NCI-H2196 treated with DMSO at 0.1 percent for 48 hours (cell line): ENCODE data around the gene EP400.

Source experiments
- DNase-seq: peaks from one replicate; lab custom pipeline; 2025; ENCODE audit not compliant: unreplicated experiment; lab: John Stamatoyannopoulos, UW

EP400 gene

DNA sequence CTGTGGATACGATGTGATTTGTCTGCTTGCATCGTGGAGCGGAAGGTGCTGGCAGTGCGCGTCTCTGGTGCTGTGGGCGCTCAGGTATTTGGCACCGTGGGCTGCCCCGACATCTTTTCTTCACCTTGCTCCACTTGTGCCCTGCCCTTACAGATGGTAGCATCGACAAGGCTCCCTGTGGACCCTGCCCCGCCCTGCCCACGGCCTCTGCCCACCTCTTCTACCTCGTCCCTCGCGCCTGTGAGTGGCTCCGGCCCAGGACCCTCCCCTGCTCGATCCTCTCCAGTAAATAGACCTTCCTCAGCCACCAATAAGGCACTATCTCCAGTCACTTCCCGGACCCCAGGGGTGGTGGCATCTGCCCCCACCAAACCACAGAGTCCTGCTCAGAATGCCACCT is 36.6 kb downstream of the EP400 start:
- no peak for DNase-seq

- DNase-seq = no peak
Measured at GRCh38 chr12:131986910-131987309, 37.2 kb downstream of the EP400 start.

- DNase-seq = no peak
Measured at GRCh38 chr12:131987552-131987951, 37.8 kb downstream of the EP400 start.

DNA sequence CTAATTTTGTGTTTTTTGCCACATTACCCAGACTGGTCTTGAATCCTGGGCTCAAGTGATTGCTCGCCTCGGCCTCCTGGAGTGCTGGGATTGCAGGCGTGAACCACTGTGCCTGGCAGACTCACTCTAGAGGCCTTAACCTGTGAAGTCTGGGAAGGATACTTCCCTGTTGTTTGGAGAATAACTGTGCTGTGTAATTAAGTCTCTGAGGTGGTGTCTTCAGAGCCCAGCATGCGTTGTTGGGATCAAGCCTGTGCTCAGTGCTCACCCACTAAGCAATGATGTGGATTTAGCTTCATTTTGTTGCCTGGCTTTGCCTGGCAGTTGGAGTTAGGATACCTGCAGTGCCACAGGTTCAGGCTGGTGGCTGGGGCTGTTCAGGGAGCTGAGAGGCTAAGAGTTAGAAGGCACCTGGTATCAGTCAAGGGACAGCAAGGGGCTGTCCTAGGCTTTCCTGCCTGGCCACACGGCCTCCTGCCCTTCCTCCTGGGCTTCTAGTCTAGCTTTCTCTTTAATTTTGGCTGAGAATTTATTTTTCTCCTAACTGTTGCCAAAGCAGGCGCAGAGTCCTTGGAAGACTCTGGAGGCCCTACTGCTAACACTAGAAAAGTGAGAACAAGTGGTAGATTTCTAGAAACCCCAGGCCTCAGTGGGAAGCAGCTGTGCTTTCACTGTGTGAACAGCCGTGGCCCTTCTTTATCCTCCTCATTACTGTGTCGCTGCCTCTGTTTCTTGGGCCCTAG is 38.5 kb downstream of the EP400 start:
- no peak for DNase-seq

GRCh38 chr12:131989021-131989420 is 39.3 kb downstream of the EP400 start:
- no peak for DNase-seq

GRCh38 chr12:131990066-131990979 is 40.6 kb downstream of the EP400 start:
- DNase-seq = no peak

- no peak for DNase-seq
Measured at GRCh38 chr12:131990980-131991305, 41.2 kb downstream of the EP400 start.

- DNase-seq = no peak
Measured at GRCh38 chr12:131991816-131992430, 42.2 kb downstream of the EP400 start.

DNA sequence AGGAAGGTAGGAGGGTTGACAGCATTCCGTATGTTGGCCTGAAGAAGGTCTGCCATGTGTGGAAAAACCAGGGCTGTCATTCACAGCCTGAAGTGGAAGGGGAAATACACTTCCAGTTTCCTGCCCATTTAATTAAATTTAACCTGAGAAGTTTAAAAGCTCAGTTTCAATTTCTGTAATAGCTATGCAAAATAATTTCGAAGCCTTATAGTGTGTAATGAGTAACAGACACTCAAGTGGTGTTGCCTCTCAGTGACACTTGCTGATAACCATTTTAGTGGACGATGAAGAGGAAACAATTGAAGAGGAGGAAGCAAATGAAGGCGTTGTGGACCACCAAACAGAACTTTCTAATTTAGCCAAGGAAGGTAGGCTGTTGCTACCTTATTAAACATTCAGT is 44.8 kb downstream of the EP400 start:
- DNase-seq = no peak

- DNase-seq = no peak
Measured at GRCh38 chr12:132000286-132000872, 50.6 kb downstream of the EP400 start.

- no peak for DNase-seq
Measured at GRCh38 chr12:132003846-132004245, 54.1 kb downstream of the EP400 start.

- DNase-seq = no peak
Measured at GRCh38 chr12:132004946-132005345, 55.2 kb downstream of the EP400 start.

DNA sequence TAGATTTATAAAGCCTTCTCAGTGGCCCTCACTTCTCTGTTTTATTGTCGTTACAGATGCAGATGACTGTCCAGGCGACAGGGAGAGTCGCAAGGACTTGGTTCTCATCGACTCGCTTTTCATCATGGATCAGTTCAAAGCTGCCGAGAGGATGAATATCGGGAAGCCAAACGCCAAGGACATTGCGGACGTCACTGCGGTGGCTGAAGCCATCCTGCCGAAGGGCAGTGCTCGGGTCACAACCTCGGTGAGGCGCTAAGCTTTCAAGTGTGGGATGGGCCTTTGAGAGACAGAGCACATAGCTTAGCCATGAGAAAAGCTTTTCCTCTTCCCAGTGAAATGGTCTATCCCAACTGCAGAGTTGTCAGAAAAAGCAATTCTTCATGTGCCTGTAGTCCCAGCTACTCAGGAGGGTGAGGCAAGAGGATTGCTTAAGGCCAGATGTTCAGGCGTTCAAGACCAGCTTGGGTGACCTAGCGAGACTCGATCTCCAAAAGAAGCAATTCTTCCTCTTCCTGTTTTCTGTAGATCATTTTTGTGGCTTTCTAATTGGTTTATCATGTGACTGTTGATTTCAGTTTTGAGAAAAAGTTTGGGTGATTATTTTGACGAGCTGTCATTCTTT is 56.4 kb downstream of the EP400 start:
- no peak for DNase-seq

- DNase-seq = no peak
Measured at GRCh38 chr12:132007041-132007440, 57.3 kb downstream of the EP400 start.

- DNase-seq = no peak
Measured at GRCh38 chr12:132009336-132009859, 59.7 kb downstream of the EP400 start.

GRCh38 chr12:132012919-132013568 is 63.3 kb downstream of the EP400 start:
- no peak for DNase-seq

- DNase-seq = no peak
Measured at GRCh38 chr12:132014092-132014914, 64.6 kb downstream of the EP400 start.

- no peak for DNase-seq
Measured at GRCh38 chr12:132014915-132015280, 65.2 kb downstream of the EP400 start.

- DNase-seq = no peak
Measured at GRCh38 chr12:132015686-132016430, 66.1 kb downstream of the EP400 start.
